ENCODE measurements around the gene OOSP1.

OOSP1 gene

DNA sequence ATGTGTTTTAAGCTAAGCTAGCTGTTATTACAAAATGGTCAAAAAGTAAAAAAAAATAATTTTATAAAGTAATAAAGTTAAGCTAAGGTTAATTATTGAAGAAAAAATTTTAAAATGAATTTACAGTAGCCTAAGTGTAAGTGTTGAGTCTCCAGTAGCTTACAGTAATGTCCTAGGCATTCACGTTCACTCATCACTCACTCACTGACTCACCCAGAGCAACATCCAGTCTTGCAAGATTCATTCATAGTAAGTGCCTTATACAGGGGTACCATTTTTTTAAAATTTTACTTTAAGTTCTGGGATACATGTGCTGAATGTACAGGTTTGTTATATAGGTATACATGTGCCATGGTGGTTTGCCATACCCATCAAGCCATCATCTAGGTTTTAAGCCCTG, 67.1 kb downstream of the OOSP1 start:
- FAIRE-seq: no peak
- no peak for DNase-seq (ENCODE audit: insufficient read length, low spot score)
- no peak for TF ChIP-seq PAX5 (IDR thresholded peaks at IDR 0.05; ENCODE audit: insufficient read depth, low read length, severe bottlenecking)
- no peak for TF ChIP-seq POLR2A (IDR thresholded peaks at IDR 0.05; ENCODE audit: low read depth, low read length)

Data from GM12891 (cell line).